Stomach (tissue), 4 donors: ENCODE measurements around the gene P2RX7.

Experiments
- CTCF ChIP-seq, 7 experiments: fragments of 450-650 bp in 4 of 7; fragments of 200-600 bp in 3 of 7; sonication (generic) in 3 of 7; IDR thresholded peaks; one replicate each; pipeline ENCODE4 v1.5.1; 2016 to 2019; ENCODE audit warnings: antibody characterized with exemption in 7 of 7, control low read depth in 2 of 7, mild to moderate bottlenecking in 1 of 7
- EP300 ChIP-seq: sonication (generic); formaldehyde crosslinking; IDR thresholded peaks from one replicate; pipeline ENCODE4 v1.6.1; 2017; ENCODE audit warnings: antibody characterized with exemption
- POLR2A ChIP-seq, 4 donors: fragments of 450-650 bp; IDR thresholded peaks; one replicate each; pipeline ENCODE4 v1.6.1; 2016; ENCODE audit warnings: antibody characterized with exemption in 4 of 4, control low read depth in 2 of 4, mild to moderate bottlenecking in 1 of 4, moderate library complexity in 1 of 4

- TF ChIP-seq CTCF (IDR thresholded peaks at IDR 0.05) = no peak
- no peak for TF ChIP-seq POLR2A (IDR thresholded peaks at IDR 0.05)
- no peak for TF ChIP-seq EP300
These were observed 37.5 kb downstream of the P2RX7 start for GRCh38 chr12:121170151-121170550.
